ENCODE measurements around the gene N4BP2.
"Not testable (repeated sequence)": the region's sequence is repeated elsewhere in the genome, so short reads cannot be mapped to it uniquely, and the experiment has no call there.

Gene N4BP2

GRCh38 chr4:40124690-40125089 is 68.0 kb downstream of the N4BP2 start:
- in situ Hi-C loops (cut with MboI; ENCODE audit: low pct_unique_long_range_greater_than_20kb, low sequenced_read_pairs, unreplicated experiment) = no loop called here
- no peak for DNase-seq (ENCODE audit: low spot score)
- TF ChIP-seq CTCF (IDR thresholded peaks at IDR 0.05; ENCODE audit: extremely low read depth, insufficient read depth, missing control alignments) = no peak

- no peak for TF ChIP-seq CTCF (IDR thresholded peaks at IDR 0.05; ENCODE audit: extremely low read depth, insufficient read depth, missing control alignments)
- in situ Hi-C loops (cut with MboI; ENCODE audit: low pct_unique_long_range_greater_than_20kb, low sequenced_read_pairs, unreplicated experiment) = no loop called here
Observed at GRCh38 chr4:40130401-40131036, 73.9 kb downstream of the N4BP2 start.

GRCh38 chr4:40132816-40133215 is 76.2 kb downstream of the N4BP2 start:
- DNase-seq (ENCODE audit: low spot score) = no peak
- TF ChIP-seq CTCF (IDR thresholded peaks at IDR 0.05; ENCODE audit: extremely low read depth, insufficient read depth, missing control alignments) = no peak
- in situ Hi-C loops (cut with MboI; ENCODE audit: low pct_unique_long_range_greater_than_20kb, low sequenced_read_pairs, unreplicated experiment) = no loop called here

More at GRCh38 chr4:40130401-40131036, 73.9 kb downstream of the N4BP2 start:
- no peak for DNase-seq (ENCODE audit: low spot score)

- DNase-seq (ENCODE audit: low spot score) = no peak
- no peak for TF ChIP-seq CTCF (IDR thresholded peaks at IDR 0.05; ENCODE audit: extremely low read depth, insufficient read depth, missing control alignments)
- in situ Hi-C loops (cut with MboI; ENCODE audit: low pct_unique_long_range_greater_than_20kb, low sequenced_read_pairs, unreplicated experiment) = no loop called here
Observed at GRCh38 chr4:40134206-40134917, 77.7 kb downstream of the N4BP2 start.

- DNase-seq (ENCODE audit: low spot score); in situ Hi-C loops (cut with MboI; ENCODE audit: low pct_unique_long_range_greater_than_20kb, low sequenced_read_pairs, unreplicated experiment): not testable (repeated sequence)
Observed at GRCh38 chr4:40136202-40136601, 79.6 kb downstream of the N4BP2 start.

GRCh38 chr4:40140196-40140595 is 83.5 kb downstream of the N4BP2 start:
- TF ChIP-seq CTCF (IDR thresholded peaks at IDR 0.05; ENCODE audit: extremely low read depth, insufficient read depth, missing control alignments) = no peak
- no peak for DNase-seq (ENCODE audit: low spot score)
- in situ Hi-C loops (cut with MboI; ENCODE audit: low pct_unique_long_range_greater_than_20kb, low sequenced_read_pairs, unreplicated experiment) = loop anchor here (10.0 kb wide), 1 partner anchor 175 kb away; no protein-coding TSS in a partner anchor

GRCh38 chr4:40140597-40140996 is 83.9 kb downstream of the N4BP2 start:
- DNase-seq (ENCODE audit: low spot score) = not testable (repeated sequence)
- in situ Hi-C loops (cut with MboI; ENCODE audit: low pct_unique_long_range_greater_than_20kb, low sequenced_read_pairs, unreplicated experiment) = loop anchor here (10.0 kb wide), 1 partner anchor 174 kb away; no protein-coding TSS in a partner anchor
